Measurements from ENCODE around the gene PRC1. TPM values are rescaled to one million over a fixed set of nuclear protein-coding genes. Genes with fewer than 3 reads are reported as not detected.
A peak's percentile ranks its signal among the peaks of the same experiment; 100 is the strongest.
"Not testable (repeated sequence)": the region's sequence is repeated elsewhere in the genome, so short reads cannot be mapped to it uniquely, and the experiment has no call there.

Gene PRC1
- total RNA-seq, 1 experiment from 2014 or later: 328 TPM

DNA sequence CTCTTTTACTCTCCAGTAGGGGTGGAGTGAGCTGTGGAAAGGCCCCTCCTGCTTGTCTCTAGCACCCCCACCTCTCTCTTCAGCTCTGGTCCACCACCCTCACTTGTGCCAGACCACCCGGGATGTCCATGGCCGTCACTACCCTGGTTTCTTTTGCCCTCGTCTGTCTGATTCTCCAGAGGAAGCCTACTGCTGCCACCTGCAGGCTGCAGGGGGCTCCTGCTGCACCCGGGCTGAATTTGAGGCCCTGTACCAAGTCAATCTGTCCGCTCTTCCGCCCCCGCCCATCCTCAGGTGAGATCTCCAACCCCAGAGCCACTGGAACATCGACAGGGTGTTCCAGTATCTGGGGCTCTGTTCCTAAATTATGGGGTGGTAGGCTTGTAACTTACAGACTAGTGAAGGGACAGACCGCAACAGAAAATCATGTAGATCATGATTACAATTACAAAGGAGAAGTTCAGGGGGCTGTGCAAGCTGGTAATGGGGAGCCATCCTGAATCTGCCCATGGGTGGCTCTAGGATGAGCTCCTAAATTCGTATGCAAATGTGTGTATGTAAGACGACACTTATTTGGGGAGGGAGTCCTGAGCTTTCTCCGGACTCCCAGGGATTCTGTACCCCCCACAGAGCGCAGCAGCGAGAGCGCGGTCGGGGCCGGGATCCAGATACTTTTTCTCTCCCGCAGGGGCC lies 59.9 kb downstream of the PRC1 start:
- peak; percentile 76 for DNase-seq (ENCODE audit: low read depth)

- no peak for DNase-seq (ENCODE audit: low read depth)
Observed at GRCh38 chr15:90933301-90933700, 61.0 kb downstream of the PRC1 start.

GRCh38 chr15:90932660-90932991 lies 61.7 kb downstream of the PRC1 start:
- no peak for DNase-seq (ENCODE audit: low read depth)

GRCh38 chr15:90931828-90932659 lies 62.3 kb downstream of the PRC1 start, which contains the start of gene HDDC3:
HDDC3 (minus strand) TSS chr15:90932549; CDS start chr15:90932540, 9 bp downstream.
- DNase-seq (ENCODE audit: low read depth): peak; percentile 82

GRCh38 chr15:90931575-90931827 lies 62.8 kb downstream of the PRC1 start:
- no peak for DNase-seq (ENCODE audit: low read depth)

GRCh38 chr15:90930861-90931574 lies 63.3 kb downstream of the PRC1 start:
- DNase-seq (ENCODE audit: low read depth): no peak

DNA sequence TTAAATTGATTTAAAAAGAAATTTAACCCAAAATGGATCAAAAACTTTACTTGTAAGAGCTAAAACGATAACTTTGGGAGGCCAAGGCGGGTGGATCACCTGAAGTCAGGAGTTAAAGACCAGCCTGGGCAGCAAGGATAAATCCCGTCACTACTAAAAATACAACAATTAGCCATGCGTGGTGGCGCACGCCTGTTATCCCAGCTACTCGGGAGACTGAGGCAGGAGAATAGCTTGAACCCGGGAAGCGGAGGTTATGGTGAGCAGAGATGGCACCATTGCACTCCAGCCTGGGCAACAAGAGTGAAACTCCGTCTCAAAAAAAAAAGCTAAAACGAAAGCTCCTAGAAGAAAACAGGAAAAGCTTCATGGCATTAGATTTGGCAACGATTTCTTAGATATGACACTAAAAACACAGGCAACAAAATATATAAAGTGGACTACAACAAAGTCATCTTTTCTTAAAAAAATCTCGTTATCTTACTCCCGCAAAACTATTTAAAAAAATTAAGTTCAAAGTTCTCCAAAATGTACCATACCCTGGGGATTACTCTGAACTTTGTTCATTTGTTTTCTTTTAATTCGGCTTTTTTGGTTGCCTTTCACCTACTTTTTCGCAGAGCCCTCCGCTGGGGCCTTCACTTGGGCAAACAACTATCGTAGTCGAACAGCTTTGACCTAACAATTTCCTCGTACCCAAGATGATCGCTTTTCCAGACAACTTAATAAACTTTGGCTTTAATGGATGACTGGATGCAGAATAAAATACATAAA lies 64.9 kb downstream of the PRC1 start:
- no peak for DNase-seq (ENCODE audit: low read depth)

DNA sequence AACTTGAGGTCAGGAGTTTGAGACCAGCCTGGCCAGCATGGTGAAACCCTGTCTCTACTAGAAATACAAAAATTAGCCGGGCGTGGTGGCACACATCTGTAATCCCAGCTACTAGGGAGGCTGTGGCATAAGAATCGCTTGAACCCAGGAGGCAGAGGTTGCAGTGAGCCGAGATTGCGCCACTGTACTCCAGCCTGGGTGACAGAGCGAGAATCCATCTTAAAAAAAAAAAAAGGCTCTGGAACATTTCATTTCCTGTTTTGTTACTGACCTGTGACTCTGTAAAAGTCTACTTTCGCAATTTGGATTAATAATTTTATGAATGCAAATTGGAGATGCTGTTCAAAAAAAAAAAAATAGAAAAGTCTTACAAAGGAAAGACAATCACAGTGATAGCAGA lies 66.2 kb downstream of the PRC1 start:
- DNase-seq (ENCODE audit: low read depth): not testable (repeated sequence)

GRCh38 chr15:90926766-90927165 lies 67.6 kb downstream of the PRC1 start:
- not testable (repeated sequence) for DNase-seq (ENCODE audit: low read depth)

DNA sequence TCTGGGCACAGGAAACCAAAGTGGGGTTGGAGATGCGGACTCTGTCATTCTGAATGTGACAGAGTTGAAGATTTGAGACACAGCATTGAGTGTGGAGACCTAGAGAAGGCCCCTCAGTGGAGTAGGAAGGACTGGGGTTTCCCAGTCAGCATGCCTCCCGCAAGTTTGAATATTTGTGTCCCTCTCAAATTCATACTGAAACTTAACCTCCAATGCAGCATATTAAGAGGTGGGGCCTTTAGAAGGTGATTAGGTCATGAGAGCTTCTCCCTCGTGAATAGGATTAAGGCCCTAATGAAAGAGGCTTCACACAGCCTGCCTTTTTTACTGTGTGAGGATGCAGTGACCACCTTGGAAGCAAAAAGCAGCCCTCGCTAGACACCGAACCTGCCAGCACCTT lies 70.0 kb downstream of the PRC1 start:
- DNase-seq (ENCODE audit: low read depth): no peak

GRCh38 chr15:90922712-90923322 lies 71.5 kb downstream of the PRC1 start:
- not testable (repeated sequence) for DNase-seq (ENCODE audit: low read depth)

DNA sequence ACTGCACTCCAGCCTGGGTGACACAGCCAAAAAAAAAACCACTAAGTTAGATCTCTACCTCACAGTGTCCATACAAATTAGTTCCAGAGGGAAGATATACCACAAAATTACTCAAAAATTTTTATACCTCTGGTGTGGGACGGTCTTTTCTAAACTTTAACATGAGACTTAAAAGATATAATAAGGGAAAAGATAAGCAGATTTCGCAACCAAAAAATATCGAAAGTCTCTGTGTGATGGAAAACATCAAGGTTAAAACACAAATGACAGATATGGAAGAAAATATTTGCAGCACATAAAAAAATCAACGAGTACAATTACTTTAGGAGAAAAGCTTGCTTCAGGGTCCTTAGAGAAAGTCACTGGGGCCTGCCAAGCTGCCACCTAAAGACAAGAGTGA lies 72.4 kb downstream of the PRC1 start:
- DNase-seq (ENCODE audit: low read depth): no peak

- DNase-seq (ENCODE audit: low read depth): no peak
Observed at GRCh38 chr15:90918835-90919234, 75.5 kb downstream of the PRC1 start.

GRCh38 chr15:90918034-90918788 lies 76.1 kb downstream of the PRC1 start:
- no peak for DNase-seq (ENCODE audit: low read depth)

- DNase-seq (ENCODE audit: low read depth): no peak
Observed at GRCh38 chr15:90917569-90917968, 76.8 kb downstream of the PRC1 start.

- DNase-seq (ENCODE audit: low read depth): no peak
Observed at GRCh38 chr15:90916461-90916860, 77.9 kb downstream of the PRC1 start.
